ENCODE data around the gene PRKCB. TPM values are rescaled to one million over a fixed set of nuclear protein-coding genes. Genes with fewer than 3 reads are reported as not detected.
"Not testable (repeated sequence)": the region's sequence is repeated elsewhere in the genome, so short reads cannot be mapped to it uniquely, and the experiment has no call there.

Gene PRKCB
- total RNA-seq, 4 donors from 2014 or later, result 0.51 to 1.3 (median 1.1) TPM

DNA sequence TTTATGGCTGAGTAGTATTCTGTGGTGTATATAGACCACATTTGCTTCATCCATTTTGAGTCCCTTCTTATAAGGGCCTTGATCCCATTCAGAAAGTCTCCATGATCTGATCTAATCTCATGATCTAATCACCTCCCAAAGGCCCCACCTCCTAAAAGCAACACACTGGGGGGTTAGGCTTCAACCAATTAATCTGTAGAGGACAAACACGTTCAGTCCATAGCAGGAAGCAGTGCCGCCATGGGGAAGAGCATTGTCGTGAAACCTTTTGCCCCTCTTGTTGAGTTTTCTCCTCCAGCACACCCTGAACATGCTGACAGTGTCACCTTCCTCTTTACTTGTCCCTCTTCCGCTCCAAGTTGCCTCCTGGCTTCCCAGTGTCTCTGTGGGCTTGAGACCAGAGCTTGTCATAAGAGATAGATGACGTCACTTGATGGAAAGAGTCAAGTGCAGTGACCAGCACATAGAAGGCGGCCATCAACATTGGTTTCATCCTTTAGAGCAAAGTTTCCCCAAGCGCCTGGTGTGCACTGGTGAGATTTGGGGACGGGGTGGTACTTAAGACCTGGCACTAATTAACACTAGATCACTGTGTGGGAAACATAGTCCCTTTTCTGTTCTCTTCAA lies 74.1 kb downstream of the PRKCB start:
- no peaks in the 10 kb centered on the region for H3K9me3 ChIP-seq
- TF ChIP-seq POLR2A (IDR thresholded peaks at IDR 0.05), result no peak
- TF ChIP-seq, protein P1, sequence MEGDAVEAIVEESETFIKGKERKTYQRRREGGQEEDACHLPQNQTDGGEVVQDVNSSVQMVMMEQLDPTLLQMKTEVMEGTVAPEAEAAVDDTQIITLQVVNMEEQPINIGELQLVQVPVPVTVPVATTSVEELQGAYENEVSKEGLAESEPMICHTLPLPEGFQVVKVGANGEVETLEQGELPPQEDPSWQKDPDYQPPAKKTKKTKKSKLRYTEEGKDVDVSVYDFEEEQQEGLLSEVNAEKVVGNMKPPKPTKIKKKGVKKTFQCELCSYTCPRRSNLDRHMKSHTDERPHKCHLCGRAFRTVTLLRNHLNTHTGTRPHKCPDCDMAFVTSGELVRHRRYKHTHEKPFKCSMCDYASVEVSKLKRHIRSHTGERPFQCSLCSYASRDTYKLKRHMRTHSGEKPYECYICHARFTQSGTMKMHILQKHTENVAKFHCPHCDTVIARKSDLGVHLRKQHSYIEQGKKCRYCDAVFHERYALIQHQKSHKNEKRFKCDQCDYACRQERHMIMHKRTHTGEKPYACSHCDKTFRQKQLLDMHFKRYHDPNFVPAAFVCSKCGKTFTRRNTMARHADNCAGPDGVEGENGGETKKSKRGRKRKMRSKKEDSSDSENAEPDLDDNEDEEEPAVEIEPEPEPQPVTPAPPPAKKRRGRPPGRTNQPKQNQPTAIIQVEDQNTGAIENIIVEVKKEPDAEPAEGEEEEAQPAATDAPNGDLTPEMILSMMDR (IDR thresholded peaks at IDR 0.05 in 4 of 5, conservative IDR thresholded peaks at IDR 0.05 in 1 of 5), result no peak
- no peak for ATAC-seq
- no peak overlapping the region for H3K4me3 ChIP-seq
- in situ Hi-C loops (cut with MboI; ENCODE audit: low sequenced_read_pairs in 4 of 4), result no loop called here
- intact Hi-C loops (cut with DNase I; ENCODE audit: low total_unique reads), result no loop called here
- no peak overlapping the region for H3K27ac ChIP-seq
- no peaks in the 10 kb centered on the region for H3K36me3 ChIP-seq
- H3K27me3 ChIP-seq, result no peaks in the 10 kb centered on the region
- no peaks in the 10 kb centered on the region for H3K4me1 ChIP-seq
- no peak for DNase-seq

DNA sequence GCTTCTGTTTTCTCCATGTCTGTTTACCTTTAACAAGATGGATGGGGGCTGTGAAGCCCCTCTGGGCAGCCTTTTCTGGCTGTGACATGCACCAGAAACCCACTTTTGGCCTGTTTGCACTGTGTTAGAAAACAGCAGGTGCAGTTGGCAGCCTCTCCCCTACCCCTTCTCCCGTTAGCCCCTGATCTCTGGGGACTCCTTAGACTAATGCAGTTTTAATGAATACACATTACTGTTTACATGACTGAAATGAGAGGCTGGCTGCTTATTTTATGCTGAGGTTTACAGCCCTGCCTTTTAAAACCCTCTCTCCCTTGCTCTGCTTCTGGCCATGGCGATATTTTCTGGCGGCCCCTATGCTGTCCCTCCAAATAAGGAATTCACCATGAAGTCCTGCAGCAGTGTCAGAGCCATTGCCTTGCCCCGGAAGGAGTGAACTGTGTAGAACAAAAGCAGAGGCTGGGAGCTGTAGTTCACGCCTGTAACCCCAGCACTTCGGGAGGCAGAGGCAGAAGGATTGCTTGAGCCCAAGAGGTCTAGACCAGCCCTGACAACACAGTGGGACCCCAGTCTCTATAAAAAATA lies 79.3 kb downstream of the PRKCB start:
- H3K36me3 ChIP-seq, result no peaks in the 10 kb centered on the region
- no peak overlapping the region for H3K4me3 ChIP-seq
- TF ChIP-seq, protein P1 (IDR thresholded peaks at IDR 0.05 in 4 of 5, conservative IDR thresholded peaks at IDR 0.05 in 1 of 5), result no peak
- ATAC-seq (no peak), DNase-seq (no peak)
- intact Hi-C loops (cut with DNase I; ENCODE audit: low total_unique reads), result no loop called here
- in situ Hi-C loops (cut with MboI; ENCODE audit: low sequenced_read_pairs in 4 of 4), result no loop called here
- no peaks in the 10 kb centered on the region for H3K4me1 ChIP-seq
- H3K27ac ChIP-seq, result no peak overlapping the region
- no peaks in the 10 kb centered on the region for H3K27me3 ChIP-seq
- no peaks in the 10 kb centered on the region for H3K9me3 ChIP-seq

DNA sequence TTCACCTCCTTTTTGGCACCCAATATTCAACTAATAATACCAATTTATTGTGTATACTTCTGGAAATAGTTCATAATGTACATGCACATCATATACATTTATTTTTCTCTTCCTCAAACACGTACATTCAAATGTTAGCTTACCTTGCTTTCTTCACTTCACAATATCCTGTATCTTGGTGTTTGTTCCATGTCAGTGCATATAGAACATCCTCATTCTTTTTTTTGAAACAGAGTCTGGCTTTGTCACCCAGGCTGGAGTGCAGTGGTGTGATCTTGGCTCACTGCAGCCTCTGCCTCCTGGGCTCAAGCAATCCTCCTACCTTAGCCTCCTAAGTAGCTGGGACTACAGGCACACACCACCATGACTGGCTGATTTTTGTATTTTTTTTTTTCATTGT lies 80.8 kb downstream of the PRKCB start:
- in situ Hi-C loops (cut with MboI; ENCODE audit: low sequenced_read_pairs in 4 of 4); H3K9me3 ChIP-seq; intact Hi-C loops (cut with DNase I; ENCODE audit: low total_unique reads); DNase-seq; H3K4me3 ChIP-seq; H3K27ac ChIP-seq; H3K27me3 ChIP-seq; H3K36me3 ChIP-seq; H3K4me1 ChIP-seq; ATAC-seq: not testable (repeated sequence)

DNA sequence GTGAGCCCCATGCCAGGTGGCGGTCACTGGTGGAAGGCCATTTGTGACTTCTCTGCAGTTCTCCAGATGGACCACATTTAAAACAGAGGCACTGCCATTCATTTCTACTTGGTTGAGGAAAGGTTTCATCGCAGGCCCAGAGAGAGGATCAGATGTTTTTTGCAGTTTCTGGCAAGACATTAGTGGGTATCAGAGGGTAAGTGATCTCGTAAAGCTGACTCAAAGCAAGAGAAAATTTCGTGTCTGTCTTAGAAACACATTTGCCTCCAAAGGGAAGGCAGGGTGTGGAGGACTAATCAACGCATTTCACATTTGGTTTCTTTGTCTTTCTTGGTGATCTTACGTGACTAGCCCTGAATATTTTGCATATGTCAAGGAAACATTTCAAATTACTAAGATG lies 81.8 kb downstream of the PRKCB start:
- in situ Hi-C loops (cut with MboI; ENCODE audit: low sequenced_read_pairs in 4 of 4), result no loop called here
- DNase-seq (no peak), ATAC-seq (no peak)
- Histone ChIP-seq H3K27me3 (no peaks in the 10 kb centered on the region), H3K27ac (no peak overlapping the region), H3K36me3 (no peaks in the 10 kb centered on the region), H3K9me3 (no peaks in the 10 kb centered on the region), H3K4me1 (no peaks in the 10 kb centered on the region), H3K4me3 (no peak overlapping the region)
- no peak for TF ChIP-seq POLR2A (IDR thresholded peaks at IDR 0.05)
- TF ChIP-seq, protein P1 (IDR thresholded peaks at IDR 0.05 in 4 of 5, conservative IDR thresholded peaks at IDR 0.05 in 1 of 5), result no peak
- intact Hi-C loops (cut with DNase I; ENCODE audit: low total_unique reads), result no loop called here

DNA sequence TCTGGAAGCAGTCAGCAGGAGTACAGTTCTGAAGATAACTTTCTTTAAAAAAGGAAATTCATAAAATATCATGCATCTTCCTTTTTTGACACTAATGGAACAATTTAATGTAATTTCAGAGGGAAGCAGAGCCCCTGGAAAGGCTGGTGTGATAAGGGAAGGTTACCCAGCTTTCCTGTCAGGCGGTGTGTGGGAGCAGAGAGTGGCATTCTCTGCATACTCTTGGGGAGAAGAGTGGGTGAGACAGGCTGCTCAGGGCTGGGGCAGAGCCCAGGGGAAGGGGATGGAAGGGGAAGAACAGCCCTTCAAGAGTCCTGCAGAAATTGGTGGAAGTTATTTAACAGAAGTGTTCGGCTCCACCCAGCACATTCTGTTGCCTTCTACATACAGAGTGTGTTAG lies 84.7 kb downstream of the PRKCB start:
- intact Hi-C loops (cut with DNase I; ENCODE audit: low total_unique reads), result no loop called here
- no peaks in the 10 kb centered on the region for H3K4me1 ChIP-seq
- ATAC-seq (no peak), DNase-seq (no peak)
- H3K36me3 ChIP-seq, result no peaks in the 10 kb centered on the region
- H3K4me3 ChIP-seq, result no peak overlapping the region
- no peak overlapping the region for H3K27ac ChIP-seq
- H3K27me3 ChIP-seq, result no peaks in the 10 kb centered on the region
- TF ChIP-seq POLR2A (IDR thresholded peaks at IDR 0.05), result no peak
- no peaks in the 10 kb centered on the region for H3K9me3 ChIP-seq
- in situ Hi-C loops (cut with MboI; ENCODE audit: low sequenced_read_pairs in 4 of 4), result no loop called here

GRCh38 chr16:23920899-23921298 lies 85.1 kb downstream of the PRKCB start:
- TF ChIP-seq, protein P1 (IDR thresholded peaks at IDR 0.05 in 4 of 5, conservative IDR thresholded peaks at IDR 0.05 in 1 of 5), result no peak
- TF ChIP-seq POLR2A (IDR thresholded peaks at IDR 0.05), result no peak
- Histone ChIP-seq H3K27me3 (no peaks in the 10 kb centered on the region), H3K27ac (no peak overlapping the region)

More at GRCh38 chr16:23920899-23921298, 85.1 kb downstream of the PRKCB start:
- DNase-seq (no peak), ATAC-seq (no peak)
- Histone ChIP-seq H3K36me3 (no peaks in the 10 kb centered on the region), H3K4me1 (no peaks in the 10 kb centered on the region), H3K4me3 (no peak overlapping the region), H3K9me3 (no peaks in the 10 kb centered on the region)
- intact Hi-C loops (cut with DNase I; ENCODE audit: low total_unique reads) (no loop called here), in situ Hi-C loops (cut with MboI; ENCODE audit: low sequenced_read_pairs in 4 of 4) (no loop called here)

Data from gastrocnemius medialis (tissue), 4 donors.